HPDE6-E6E7 (cell line): ENCODE results near the gene RAPGEF1.

Source experiments
- DNase-seq: peaks from one replicate; pipeline ENCODE4 v3.0.0; 2011; ENCODE audit warnings: missing footprints; ENCODE audit errors: extremely low spot score

RAPGEF1 gene

DNA sequence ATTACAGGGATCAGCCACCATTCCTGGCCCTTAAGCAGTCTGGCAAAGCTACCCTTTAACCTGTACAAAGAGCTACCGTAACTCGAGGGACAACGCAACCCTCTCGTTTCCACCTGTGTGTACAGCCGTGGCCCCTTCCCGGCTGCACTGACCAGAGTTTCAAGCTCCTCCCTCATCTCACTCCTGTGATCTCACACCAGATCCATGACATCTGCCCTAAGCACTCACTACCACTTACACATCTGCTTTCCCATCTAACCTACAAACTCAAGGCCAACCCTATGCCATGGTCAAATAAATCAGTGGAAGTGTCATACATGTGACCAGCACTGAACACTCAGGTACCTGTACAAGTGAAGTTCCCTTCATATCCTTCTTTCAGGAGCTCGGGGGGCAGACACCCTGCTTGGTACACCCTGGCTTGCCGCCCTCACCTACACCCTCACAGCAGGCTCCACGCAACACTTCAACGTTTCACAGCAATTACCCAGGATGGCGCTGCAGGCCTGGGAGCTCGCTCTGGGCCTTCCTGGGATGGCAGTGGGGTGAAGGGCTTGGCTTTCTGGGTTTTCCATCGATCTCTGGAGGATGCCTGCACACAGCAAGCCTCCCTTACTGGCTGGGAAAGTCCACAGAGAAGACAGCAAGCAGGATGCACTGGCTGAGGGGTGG lies 132.8 kb downstream of the RAPGEF1 start:
- no peak for DNase-seq

DNA sequence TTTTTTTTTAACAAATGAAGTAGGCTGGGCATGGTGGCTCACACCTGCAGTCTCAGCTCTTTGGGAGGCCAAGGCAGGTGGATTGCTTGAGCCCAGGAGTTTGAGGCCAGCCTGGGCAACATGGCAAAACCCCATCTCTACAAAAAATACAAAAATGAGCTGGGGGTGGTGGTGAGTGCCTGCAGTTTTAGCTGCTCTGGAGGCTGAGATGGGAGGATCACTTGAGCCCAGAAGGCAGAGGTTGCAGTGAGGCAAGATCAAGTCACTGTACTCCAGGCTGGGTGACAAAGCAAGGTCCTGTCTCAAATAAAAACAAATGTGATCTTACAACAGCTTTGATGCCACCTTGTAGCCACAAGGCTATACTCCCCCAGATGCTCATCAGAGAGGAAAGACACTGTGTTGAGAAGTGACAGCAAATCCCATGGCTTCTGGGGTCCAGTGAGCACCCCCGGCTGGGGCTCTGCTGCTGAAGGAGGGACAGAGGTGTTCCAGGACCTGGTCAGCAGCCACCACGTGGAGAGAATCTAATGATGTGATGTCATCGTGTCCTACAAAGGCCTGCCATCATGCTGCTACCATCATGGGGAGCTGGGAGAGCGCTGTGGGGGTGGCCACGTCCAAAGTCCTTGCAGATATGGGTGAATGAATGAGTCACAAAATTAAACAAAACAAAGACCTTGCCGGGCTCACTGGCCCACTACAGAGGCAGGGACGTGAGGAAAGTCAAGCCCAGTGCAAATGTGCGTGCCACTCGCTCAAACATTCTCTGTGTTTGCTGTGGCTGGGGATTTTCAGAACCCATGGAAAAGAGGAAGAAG lies 133.9 kb downstream of the RAPGEF1 start:
- no peak for DNase-seq

DNA sequence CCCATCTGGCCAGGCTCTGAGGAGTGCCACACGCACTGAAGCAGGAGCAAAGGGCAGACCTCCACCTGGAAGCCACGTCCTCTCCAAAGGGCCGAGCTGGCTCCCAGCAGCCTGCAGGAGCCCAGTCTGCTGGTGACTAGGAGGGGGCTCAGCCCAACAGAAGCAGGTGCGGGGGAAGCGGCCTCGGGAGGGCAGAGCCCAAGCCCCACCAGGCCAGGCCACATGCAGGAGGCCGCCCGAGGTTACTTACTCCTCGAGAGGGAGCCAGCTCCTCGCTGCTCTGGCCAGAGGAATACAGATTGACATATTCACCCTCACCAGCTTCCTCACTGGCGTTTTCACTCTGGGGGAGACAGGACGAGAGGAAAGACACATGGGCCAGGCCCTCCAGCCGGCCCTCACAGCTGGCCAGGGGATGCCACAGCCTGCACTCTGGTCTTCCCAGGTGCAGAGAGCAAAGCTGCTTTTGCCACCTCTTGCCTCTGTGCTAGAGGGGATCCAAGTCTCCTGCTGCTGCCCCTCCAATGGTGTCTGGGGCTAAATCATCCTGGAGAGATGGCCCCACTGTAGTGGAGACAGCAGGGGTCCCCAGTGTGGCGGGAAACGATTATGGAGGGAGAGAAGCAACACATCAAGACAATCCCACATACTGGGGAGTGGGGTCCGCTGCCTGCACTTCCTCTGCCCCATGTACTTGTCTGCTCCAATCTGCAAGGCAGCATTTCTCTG lies 136.0 kb downstream of the RAPGEF1 start:
- DNase-seq, result no peak

DNA sequence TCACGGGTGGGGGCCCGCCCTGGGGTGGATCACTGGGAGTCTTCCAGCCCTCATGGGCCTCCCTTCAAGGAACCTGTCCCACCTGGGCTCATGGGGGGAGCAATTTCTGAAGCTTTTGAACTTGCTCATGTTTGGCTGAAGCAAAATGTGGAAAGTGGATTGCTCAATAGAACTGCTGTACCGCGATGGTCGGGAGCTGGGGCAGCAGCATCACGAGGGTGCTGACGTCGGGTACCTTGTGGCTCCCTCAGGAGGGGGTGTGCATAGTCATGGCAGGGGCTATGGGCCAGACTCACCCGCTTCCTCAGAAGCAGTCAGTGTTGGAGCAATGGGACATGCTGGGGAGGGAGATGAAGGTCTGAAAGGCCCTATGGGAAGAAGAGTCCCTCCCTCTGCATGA lies 136.7 kb downstream of the RAPGEF1 start:
- no peak for DNase-seq

DNA sequence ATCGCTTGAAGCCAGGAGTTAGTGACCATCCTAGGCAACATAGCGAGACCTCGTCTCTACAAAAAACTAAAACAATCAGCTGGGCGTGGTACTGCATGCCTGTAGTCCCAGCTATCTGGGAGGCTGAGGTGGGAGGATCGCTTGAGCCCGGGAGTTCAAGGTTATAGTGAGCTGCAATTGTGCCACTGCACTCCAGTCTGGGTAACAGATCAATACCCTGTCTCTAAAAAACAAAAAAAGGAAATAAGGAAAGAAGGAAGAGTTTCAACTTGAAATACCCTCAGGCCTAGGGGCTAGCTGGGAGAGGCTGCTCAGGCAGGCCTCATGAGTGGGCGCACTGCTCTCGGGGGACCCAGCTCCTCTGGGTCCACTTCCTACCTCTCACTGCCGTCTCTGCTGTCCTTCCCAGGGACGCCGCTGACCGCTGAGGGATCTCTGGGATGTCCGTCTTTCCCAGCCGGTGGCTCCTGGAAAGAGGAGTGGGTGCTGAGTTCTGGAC lies 138.1 kb downstream of the RAPGEF1 start:
- DNase-seq, result no peak

DNA sequence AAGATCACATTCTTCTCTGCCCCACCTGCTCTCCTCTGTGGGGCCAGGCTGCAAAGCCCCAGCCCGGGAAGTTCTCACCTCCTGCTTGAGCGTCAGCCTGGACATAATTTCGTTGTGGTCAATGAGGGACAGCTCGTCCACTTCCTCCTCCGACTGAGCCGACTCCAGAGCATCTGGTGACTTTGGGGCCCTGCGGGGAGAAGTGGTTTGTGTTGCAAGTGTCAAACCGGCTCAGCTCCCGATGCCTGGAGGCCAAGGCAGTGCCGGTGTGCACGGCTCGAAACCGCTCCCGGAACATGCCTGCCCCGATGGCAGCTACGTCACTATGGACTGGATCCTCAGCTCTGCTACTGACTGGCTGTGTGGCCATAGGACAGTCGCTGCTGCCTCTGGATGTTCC lies 141.8 kb downstream of the RAPGEF1 start:
- no peak for DNase-seq

DNA sequence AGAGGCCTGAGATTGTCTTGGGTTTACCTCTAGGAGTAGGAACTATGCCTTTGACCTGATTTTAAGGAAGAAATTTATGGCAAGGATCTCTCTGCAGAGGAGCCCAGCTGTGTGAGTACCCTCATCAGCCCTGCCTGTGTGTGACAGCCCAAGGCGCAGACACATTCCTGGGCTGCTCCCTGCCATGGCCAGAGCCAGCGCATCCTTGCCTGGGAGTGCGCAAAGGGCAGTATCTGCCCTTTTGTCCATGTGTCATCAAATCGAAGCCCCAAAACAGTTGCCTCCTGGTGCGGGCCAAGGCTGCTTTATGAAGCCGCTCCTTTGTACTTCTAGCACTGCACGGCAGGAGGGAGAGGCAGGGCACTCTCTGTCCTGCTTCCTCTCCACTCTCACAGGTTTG lies 142.6 kb downstream of the RAPGEF1 start:
- no peak for DNase-seq

DNA sequence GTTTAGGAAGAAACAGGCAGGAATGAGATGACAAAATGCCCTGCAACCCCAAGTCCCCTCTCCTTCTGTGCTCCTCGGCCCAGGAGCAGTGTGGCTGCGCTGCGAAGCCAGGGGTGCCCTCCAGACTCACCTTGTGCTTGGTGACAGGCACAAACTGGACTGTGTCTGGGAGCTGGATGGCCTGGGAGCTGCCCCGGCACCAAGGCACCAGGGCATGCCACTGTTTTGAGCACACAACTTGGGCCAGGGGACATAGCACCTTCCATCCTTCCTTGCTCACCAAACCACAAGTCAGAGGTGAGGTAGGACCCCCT lies 143.5 kb downstream of the RAPGEF1 start:
- no peak for DNase-seq

DNA sequence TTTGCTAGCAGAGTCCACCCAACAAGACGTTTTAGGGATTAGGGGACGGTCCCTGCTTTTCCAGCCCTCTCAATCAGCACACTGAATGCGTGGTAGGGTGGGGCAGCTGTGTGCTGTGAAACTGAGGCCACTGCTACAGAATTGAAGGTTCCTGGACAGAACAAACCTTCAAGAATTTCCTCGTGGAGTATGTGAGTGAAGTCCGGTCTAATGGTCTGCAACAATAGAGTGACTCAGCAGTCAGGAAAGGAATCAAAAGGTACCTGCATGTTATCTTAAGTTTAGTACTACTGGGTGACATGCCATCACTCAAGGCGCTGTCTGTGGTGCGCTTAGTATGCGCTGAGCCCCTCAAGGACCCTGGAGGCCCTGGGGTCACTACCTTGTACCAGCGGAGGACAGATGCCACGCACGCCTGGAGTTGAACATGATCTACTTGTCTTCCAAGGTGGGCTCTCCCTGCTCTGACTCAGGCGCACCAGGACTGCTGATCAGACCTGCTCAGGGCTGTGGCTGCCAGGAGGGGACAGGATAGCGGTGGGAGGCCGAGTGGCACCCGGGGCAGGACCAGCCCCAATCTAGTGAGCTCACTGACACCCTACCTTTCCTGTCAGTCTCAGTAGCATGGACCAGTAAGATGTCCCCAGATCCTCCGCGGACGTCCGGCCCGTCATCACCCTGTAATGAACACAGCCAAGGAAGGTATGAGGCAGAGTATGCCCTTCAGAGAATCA lies 144.0 kb downstream of the RAPGEF1 start:
- DNase-seq, result no peak

DNA sequence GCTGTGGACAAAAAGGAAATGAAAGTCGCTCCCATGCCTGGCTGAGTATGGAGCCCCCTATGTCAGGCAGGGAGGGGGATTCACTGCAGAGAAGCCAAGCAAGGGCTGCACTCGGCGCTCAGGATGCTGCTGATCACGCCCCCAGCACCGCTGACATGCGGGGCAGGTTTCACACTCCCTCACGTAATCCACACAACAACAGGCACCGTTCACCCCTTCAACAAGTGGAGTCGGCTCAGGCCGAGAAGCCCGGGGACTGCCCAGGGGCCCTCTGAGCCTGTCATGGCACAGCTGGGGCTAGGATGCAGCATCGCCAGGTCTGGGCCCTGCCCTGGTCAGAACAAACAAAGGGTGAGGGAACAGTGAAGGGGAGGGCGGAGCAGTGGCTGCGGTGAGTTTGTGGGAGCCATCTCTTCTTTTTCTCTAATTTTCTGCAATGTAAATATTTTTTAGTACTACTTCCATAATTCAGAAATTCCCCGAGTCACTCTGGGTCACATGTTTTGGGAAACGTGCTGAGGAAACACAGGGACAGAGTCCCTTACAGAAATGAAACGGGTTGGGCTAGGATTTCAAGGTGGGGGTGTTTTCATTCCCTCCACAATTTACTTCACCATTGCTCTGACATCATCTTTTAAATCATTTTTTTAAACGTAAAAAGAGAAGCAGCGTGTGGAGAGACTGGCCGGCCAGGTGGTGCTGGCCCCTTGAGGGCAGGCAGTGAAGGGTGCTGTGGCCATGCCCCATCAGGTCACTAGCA lies 144.8 kb downstream of the RAPGEF1 start:
- no peak for DNase-seq

DNA sequence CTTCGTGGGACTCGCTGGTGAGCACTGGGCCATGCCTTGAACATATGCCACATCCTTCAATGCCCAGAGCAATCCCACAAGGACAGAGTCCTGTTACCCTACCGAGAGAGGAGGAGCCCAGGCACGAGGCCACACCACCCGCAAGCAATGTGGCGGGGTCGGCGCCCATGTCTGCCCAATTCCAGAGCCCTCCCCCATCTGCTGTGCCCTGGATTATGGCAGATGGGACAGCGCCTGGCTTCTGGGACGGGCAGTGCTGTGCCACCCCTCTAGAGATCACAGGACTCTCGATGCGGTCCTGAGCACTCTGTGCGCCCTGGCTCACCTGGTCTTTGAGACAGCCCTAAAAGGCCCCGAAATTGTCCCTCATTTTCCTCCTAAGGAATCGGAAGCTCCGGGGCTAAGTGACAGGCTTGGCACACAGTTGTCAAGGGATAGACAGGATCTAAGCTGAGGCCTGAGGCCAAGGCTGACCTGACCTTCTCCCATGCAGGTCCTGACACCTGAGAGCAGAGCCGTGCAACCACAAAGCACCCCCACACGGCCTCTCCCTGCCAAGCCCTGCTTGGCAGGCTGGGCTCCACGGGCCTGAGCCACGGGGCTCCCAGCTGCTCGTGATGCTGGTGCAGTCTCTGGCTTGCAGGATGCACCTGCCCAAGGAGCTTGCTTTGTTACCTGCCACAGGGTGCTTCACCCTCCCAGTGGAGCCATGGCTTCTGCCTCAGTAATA lies 145.8 kb downstream of the RAPGEF1 start:
- DNase-seq, result no peak

DNA sequence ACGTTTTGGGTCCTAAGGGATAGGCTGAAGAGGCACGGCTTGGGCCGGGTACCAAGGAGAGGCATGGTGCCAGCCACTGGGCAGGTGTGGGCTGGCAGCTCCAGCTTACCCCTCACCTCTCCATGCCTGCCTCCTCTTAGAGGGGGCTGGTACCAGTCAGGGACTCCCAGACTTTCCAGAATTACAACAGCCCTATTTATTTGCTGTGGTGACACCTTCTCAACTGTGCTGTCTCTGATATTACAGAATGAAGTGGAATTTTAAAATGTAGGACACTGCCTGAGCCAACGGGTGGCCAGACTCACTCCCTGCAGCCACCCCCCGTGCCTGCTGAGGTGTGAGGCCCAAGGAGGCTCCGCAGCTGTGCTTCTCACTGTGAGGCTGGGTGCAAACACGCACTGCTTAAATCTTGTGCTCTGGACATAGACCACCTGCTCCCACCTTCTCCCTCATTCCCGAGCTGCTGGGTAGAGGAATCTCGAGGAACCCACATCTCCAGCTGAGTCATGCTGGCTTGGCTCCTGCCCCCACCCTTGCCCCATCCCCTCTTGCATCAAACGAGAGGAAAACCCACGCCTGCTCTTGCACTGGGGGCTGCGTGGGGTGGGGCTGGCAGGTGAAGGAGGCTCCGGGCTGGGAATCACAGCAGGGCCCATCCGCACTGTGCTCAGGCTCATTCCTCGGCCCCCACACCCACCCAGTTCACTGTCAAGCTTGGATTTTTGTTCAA lies 146.6 kb downstream of the RAPGEF1 start:
- DNase-seq, result no peak

DNA sequence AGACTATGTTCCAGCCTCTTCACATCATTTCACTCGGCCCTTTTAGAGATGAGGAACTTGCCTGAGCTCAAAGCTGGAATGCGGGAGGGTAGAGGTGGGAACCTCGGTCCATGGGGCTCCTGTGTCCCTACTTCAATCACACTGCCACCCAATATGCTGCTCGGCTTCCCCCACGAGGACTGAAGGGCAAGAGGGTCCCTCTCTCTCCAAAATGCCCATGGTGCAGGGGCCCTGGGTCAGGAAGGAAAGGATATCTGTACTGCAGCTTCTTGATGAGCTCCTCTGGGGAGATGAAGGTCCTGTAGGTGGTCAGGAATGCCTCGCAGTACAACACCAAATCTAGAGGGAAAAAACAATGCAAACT lies 148.0 kb downstream of the RAPGEF1 start:
- DNase-seq, result no peak

DNA sequence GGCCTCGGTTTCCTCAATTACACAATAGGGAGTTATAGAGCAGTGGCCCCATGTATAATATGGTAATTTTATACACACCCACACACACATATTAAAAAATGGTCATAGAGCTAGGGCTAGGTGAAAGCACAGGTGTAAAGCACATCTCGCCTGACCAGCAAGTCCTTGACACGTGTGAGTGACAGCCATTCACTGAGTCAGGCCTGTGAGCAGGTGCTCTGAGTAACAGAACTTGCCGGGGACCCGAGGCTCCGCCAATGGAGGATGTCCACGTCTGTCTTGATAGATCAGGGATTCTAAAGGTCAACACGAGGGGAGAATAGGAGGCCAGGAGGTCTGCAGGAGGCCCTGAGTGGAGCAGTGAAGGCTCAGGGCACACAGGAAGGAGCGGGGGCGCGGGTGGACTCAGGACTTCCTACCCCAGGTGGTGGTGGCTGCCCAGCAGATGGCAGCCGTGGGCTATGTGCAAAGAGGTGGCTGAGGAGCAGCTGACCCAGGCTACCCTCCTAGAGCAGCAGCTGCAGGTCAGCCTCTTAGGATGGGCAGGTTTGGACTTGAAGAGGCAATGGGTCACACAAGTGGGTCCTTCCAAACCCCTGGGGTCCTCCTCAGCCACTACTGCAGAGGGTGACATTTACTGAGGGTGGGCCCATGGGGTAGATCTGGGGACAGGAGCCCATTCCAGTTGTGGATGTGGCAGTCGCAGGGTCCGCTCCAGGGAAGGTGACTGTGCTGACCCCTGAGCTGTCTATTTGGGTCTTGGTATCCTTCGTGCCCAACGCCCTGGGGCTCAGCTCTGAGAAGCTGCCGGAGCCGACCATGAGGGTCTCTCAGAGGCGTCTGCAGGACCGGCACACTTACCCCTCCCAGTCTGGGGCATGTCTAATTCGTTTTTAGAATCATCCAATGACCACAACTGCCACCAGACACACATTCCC lies 148.7 kb downstream of the RAPGEF1 start:
- DNase-seq, result peak; percentile 89

DNA sequence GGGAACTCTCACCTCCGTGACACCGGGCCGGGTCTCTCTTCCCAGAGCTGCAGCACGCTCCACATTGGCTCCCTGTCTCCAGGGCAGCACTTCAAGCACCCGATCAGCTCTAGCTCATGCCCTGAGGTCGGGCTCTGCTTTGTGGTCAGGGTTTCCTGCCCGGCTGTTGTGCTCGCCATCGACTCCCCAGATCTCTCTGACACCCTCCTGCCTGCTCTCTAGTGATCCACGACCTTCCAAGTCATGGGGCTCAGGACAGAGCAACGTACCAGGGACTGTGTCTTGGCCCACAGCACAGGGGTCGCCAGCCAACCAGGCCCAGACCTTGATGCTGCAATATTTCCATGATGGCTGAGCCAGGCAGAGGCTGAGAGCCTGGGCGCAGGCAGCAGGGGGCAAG lies 149.4 kb downstream of the RAPGEF1 start:
- no peak for DNase-seq

DNA sequence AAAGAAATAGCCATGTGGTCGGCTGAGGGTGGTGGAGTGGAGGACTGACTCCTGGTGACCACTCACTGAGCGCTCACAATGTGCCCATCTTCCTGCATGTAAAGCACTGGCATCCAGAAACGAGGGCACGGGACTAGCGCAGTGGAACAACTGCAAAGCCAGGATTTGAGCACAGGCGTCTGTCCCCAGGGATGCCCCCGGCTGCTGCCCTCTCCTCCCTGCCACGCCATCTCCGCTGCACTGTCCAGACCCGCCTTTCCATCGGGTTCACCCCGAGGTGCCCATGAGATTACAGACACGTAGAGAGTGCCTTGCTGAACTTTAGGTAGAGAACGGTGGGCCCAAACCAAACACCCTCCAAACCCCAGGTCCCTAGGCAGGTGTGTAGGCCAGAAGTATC lies 149.9 kb downstream of the RAPGEF1 start:
- no peak for DNase-seq

DNA sequence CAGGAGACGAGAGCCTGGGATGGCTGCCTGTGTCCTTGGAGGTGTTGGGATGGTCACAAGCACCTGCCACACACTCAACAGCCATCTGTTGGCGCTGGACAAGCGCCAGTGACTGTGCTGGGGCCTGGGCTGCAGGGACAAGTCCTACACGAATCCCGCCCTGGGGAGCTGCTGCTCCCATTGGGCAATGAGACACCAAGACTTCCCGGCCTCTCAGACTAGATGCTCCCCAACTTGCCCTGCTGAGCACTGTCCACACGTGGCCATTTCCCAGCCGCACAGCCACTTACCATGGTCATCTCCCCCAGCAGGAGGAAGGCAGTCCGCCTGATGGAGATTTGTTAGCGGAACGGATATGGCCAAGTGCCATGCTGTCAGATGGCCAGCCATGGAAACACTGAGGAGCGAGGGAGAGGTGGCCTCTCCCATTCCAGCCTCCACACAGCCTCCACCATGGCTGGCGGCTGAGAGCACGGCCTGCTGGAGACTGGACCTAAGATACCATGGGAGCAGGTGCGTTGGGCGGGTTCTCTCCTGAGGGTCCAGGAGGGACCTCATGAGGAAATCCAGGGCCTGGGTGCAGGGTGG lies 150.7 kb downstream of the RAPGEF1 start:
- no peak for DNase-seq

DNA sequence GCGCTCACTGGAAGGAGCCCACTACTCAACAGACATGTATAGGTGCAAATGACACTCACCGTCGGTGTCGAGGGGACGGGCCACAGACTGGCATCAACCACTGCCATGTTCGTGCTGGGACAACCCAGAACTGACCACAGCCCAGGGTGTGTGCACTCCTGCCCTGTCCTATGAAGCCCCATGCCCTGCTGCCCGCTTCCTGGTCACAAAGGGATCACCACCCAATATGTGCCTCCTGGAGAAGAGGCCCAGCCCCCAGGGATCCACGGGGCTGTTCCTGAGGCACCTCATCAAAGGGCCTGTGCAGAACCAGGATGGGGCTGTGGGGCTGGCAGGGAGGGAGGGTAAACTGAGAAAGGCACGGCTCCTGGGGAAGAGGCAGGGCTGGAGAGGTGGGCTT lies 151.5 kb downstream of the RAPGEF1 start:
- DNase-seq, result no peak

DNA sequence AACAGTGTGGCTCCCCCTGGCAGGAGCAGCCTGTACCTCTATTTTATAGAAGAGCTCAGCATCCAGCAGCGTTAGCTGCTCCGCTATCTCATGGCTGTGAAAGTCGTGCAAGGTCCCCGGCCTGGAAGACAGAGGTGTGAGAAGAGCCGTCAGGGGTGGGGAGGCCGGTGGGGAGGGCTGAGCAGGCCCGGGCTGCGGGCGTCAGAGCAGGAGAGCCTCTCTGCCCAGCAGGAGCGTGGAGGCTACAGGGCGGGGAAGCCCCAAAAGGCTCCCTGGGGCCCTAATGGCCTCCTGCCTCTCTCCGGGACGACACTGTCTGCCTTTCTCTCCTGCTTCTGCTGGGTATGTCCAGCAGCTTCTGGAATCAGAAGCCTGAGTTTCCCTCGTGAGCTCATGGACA lies 152.0 kb downstream of the RAPGEF1 start:
- no peak for DNase-seq
